Measurements from ENCODE around the gene KDM4B.

Gene KDM4B

GRCh38 chr19:5093948-5094718, 125.2 kb downstream of the KDM4B start:
- no peak for DNase-seq

GRCh38 chr19:5094768-5095567, 126.1 kb downstream of the KDM4B start:
- DNase-seq = no peak

- no peak for DNase-seq
These were observed 126.6 kb downstream of the KDM4B start for GRCh38 chr19:5095568-5095850.

GRCh38 chr19:5096536-5096935, 127.6 kb downstream of the KDM4B start:
- DNase-seq = no peak

DNA sequence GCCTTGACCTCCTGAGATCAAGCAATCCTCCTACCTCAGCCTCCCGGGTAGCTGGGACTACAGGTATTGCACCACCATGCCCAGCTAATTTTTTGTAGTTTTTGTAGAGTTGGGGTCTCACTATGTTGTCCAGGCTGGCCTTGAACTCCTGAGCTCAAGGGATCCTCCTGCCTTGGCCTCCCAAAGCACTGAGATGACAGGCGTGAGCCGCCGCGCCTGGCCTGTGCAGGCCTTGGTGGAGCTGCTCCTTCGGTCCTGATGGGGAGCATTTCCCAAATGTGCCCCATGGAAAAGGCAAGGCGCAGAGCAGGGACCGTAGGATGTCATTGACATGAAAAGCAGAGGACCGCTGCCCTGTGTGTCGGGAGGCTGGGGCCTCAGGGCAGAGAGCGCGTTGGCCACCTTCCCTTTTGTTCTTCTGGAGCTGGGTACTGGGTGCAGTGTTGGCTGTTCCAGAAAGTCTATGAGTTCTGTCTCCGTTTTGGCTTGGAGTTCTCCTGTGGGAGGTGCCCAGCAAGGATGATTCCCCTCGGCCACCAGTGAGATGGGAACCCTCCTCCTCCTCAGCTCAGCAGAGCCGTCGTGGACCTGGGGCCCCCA, 128.5 kb downstream of the KDM4B start:
- no peak for DNase-seq

DNA sequence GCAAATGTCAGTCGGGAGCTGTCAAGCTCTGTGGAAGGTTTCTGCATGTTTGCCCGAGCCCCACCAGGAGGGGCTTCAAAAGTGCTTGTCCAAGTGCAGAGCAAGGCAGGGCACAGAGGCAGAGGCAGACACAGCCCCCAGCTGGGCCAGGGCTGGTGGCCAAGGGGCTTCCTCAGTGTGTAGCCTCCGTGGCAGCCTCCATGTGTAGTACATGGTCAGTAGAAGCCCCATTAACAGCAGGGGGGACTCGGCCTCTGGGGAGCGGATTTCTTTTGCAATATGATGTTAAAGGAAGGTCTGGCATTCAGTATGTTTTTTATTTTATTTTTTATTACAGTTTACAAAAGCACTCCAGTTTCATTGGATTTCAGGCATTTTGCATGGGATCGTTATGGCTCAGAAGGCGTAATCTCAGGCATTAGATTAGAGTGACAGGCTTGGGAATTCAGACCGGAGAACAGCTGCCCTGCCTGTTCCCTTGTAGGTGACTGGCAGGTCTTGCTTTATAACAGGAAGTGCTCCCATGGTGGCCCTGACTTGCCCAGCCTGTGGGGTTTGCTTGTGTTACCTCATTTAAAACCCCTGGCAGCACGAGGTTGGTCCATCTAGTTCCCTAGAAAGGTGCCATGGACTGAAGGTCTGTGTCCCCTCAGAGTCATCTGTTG, 129.2 kb downstream of the KDM4B start:
- no peak for DNase-seq

GRCh38 chr19:5098646-5099045, 129.7 kb downstream of the KDM4B start:
- no peak for DNase-seq

- no peak for DNase-seq
These were observed 130.8 kb downstream of the KDM4B start for GRCh38 chr19:5099701-5100221.

- no peak for DNase-seq
These were observed 133.0 kb downstream of the KDM4B start for GRCh38 chr19:5101871-5102270.

DNA sequence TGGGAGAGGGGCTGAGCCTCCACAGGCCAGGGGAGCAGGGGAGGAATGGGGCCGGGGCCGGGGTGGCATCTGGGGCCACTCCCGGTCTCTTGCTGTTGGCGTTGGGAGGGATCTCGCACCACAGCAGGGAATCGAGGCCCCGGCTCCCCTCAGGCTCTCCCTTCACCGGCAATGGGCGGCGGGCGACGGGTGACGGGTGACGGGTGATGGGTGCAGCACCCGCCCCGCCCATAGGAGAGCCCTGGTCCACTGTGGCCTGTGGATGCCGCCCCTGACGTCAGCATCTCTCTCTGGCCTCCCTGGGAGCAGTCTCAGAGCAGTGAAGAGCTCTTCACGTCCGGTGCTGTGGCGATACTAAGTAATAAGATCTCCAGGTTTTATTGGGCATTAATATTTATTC, 133.6 kb downstream of the KDM4B start:
- no peak for DNase-seq

- no peak for DNase-seq
These were observed 134.3 kb downstream of the KDM4B start for GRCh38 chr19:5103061-5103701.

GRCh38 chr19:5103812-5104410, 135.0 kb downstream of the KDM4B start:
- no peak for DNase-seq

GRCh38 chr19:5104871-5105351, 136.0 kb downstream of the KDM4B start:
- no peak for DNase-seq

DNA sequence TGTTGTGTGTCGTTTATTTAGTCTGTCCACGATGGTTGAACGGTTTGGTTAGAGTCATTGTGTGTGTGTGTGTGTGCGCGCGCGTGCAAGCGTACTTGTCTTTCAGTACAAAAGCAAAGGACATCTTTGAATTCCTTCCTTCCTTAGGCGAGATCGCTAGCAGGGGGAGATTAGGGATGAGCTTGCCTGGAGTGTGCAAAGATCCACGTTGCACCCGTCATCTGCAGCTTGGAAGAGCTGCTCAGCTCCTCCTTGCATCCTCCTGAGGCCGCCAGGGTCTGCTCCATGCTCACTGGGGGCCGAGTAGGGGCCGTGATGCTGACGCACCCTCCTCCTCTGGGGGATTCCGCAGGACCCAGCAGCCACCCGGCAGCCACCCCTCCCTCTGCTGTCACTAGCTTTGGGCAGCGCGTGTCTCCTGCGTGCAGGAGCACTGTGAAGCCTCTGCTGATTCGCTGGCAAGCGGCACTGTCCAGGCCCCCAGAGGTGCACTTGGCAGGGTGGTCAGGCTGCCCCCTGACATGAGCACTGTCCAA, 137.3 kb downstream of the KDM4B start:
- DNase-seq = no peak

DNA sequence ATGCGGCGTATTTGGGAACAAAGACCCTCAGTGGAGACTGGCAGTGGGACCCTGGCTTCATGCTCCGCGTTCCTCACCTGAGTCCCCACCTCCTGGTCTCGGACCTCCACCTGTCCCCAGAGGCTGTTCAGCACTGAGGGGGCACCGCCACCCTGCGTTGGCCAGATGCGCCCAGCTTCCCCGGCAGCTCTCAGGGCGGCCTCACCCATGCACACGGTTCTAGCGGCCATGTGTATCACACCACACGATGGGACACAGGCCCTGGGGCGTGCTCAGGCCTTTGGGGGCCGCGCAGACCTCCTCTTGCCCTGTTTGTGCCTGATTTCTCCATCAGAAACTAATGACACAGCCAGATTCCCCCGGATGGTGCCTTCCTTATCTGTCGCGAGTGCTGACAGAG, 138.1 kb downstream of the KDM4B start:
- no peak for DNase-seq

DNA sequence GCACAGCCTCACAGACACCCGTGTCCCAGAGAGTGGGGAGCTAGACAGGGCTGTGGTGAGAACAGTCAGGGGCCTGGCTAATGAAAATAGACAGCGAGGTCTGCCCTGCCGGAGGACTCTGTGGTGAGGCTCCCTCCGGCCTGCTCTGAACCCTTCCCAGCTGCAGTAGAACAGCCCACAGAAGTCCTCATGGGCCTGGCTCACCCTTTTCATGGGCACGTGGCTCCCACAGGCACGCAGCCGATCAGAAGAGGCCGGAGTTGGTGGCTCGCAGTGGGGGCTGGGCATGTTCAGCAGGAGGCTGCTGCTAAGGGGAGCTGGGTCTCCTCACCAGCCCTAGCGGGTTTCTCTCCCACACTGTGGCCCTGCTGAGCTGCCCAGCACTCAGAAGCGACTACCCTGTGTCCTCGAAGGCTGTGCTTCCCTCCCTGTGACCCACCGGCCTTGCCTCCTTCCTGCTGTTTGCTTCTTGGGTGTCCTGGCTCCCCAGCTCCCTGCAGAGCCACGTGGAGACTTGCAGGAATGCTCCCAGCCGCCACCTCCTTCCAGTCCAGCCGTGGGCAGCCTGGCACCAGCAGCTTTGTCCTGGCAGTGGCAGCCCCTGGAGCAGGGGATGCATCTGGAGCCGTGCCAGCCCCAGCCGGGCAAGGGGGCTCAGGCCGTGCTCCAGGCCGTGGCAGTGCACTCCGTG, 138.7 kb downstream of the KDM4B start:
- DNase-seq = no peak

DNA sequence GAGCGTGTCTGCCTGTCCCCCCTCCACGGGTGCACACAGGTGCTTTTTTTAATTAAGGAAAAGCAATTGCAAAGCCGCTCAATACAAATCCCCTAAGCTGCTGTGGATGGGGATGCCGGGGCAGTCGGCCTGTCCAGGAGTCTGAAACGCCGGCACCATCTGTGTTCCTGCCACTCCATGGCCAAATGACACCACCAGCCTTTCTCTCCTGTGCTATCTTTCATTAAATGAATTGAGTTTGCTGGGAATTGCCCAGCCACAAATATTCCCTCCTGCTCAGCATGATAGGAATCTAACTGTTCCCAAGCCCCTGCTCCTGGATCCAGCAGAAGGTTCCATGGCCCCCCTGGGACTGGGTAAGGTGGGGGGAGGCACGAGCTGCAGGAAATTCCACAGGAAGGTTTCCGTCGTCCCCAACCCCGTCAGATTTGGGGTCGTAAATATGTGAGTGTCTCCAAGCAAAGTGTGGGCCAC, 139.2 kb downstream of the KDM4B start:
- DNase-seq = no peak

GRCh38 chr19:5108866-5109265, 140.0 kb downstream of the KDM4B start:
- DNase-seq = no peak

DNA sequence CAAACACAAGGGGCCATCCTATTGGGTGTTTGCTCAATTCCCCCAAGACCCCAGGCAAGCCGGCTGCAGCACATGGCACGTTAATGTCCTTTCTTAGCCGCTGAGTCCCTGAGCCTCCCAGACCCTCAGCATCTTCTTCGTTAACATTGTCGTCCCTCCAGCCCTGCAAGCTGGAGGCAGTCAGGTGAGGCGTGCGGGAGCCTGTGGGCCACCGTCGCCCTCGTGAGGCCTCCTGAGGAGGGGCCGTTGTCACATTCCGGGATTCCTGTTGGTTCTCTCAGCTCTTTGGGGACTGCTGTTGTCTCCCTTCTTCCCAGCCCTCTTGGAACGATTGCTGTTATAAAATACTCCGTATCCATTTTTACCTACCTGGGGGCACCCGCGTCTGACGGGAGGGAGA, 140.6 kb downstream of the KDM4B start:
- DNase-seq = no peak

DNA sequence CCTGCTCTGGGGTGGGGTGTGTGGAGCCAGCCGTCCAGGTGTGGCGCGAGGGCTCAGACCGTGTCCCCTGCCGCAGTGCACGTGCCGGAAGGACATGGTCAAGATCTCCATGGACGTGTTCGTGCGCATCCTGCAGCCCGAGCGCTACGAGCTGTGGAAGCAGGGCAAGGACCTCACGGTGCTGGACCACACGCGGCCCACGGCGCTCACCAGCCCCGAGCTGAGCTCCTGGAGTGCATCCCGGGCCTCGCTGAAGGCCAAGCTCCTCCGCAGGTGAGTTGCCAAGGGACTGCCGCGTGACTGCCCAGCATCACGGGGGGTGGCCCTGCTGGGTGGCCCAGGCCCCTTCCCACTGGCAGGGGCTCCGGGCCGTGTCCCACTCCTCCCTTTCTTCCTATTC, 141.6 kb downstream of the KDM4B start:
- no peak for DNase-seq

GRCh38 chr19:5111051-5111450, 142.1 kb downstream of the KDM4B start:
- no peak for DNase-seq

Measured in stimulated activated CD4-positive, alpha-beta T cell treated with anti-CD3 and anti-CD28 coated beads, Interleukin-4, amount 100 ng/mL, for 1 hour (primary cell).